CD4-positive, alpha-beta T cell treated with Interleukin-21 for 1 hour (primary cell): Measurements from ENCODE around the gene PCDHA7.
"Not testable (repeated sequence)": the region's sequence is repeated elsewhere in the genome, so short reads cannot be mapped to it uniquely, and the experiment has no call there.

Experiments used
- DNase-seq: peaks from one replicate; pipeline ENCODE4 v3.0.0-alpha.2; 2020

The PCDHA7 gene

DNA sequence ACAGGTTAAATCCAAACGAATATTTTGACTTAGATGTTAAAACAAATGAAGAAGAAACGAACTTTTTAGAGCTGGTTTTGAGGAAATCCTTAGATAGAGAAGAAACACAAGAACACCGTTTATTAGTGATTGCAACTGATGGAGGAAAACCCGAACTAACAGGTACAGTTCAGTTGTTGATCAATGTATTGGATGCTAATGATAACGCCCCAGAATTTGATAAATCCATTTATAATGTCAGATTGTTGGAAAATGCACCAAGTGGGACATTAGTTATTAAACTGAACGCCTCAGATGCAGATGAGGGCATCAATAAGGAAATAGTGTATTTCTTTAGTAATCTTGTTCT, 11.8 kb upstream of the PCDHA7 start:
- no peak for DNase-seq

GRCh38 chr5:140822969-140823368, 11.1 kb upstream of the PCDHA7 start:
- not testable (repeated sequence) for DNase-seq

DNA sequence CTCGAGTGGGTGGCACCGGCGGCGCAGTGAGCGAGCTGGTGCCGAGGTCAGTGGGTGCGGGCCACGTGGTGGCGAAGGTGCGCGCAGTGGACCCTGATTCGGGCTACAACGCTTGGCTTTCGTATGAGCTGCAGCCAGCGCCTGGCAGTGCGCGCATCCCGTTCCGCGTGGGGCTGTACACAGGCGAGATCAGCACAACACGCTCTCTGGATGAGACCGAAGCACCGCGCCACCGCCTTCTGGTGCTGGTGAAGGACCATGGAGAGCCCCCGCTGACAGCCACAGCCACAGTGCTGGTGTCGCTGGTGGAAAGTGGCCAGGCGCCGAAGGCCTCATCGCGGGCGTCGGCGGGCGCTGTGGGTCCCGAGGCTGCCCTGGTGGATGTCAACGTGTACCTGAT, 10.6 kb upstream of the PCDHA7 start:
- no peak for DNase-seq

GRCh38 chr5:140827704-140828361, 6.2 kb upstream of the PCDHA7 start, which contains the start of gene PCDHA6:
PCDHA6 (plus strand) TSS chr5:140827960; CDS start chr5:140828092, 132 bp downstream.
- no peak for DNase-seq

DNA sequence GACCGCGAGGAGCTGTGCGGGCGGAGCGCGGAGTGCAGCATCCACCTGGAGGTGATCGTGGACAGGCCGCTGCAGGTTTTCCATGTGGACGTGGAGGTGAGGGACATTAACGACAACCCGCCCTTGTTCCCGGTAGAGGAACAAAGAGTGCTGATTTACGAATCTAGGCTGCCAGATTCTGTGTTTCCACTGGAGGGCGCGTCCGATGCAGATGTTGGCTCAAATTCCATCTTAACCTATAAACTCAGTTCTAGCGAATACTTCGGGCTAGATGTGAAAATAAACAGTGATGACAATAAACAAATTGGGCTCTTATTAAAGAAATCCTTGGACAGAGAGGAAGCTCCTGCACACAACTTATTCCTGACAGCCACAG, 5.7 kb upstream of the PCDHA7 start:
- DNase-seq, result no peak

DNA sequence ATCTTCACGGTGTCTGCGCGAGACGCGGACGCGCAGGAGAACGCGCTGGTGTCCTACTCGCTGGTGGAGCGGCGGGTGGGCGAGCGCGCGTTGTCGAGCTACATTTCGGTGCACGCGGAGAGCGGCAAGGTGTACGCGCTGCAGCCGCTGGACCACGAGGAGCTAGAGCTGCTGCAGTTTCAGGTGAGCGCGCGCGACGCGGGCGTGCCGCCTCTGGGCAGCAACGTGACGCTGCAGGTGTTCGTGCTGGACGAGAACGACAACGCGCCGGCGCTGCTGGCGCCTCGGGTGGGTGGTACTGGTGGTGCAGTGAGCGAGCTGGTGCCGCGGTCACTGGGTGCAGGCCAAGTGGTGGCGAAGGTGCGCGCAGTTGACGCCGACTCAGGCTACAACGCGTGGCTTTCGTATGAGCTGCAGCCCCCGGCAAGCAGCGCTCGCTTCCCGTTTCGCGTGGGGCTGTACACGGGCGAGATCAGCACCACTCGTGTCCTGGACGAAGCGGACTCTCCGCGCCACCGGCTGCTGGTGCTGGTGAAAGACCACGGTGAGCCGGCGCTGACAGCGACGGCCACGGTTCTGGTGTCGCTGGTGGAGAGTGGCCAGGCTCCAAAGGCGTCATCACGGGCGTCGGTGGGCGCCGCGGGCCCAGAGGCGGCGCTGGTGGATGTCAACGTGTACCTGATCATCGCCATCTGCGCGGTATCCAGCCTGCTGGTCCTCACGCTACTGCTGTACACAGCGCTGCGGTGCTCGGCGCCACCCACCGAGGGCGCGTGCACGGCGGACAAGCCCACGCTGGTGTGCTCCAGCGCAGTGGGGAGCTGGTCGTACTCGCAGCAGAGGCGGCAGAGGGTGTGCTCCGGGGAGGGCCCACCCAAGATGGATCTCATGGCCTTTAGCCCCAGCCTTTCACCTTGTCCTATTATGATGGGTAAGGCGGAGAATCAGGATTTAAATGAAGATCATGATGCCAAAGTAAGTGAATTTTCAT, 4.3 kb upstream of the PCDHA7 start:
- not testable (repeated sequence) for DNase-seq

DNA sequence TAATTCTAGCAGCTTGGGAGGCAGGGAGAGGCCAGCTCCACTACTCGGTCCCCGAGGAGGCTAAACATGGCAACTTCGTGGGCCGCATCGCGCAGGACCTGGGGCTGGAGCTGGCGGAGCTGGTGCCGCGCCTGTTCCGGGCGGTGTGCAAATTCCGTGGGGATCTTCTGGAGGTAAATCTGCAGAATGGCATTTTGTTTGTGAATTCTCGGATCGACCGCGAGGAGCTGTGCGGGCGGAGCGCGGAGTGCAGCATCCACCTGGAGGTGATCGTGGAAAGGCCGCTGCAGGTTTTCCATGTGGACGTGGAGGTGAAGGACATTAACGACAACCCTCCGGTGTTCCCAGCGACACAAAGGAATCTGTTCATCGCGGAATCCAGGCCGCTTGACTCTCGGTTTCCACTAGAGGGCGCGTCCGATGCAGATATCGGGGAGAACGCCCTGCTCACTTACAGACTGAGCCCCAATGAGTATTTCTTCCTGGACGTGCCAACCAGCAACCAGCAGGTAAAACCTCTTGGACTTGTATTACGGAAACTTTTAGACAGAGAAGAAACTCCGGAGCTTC, 455 bp downstream of the PCDHA7 start:
- DNase-seq, result not testable (repeated sequence)

- no peak for DNase-seq
These were observed 1.8 kb downstream of the PCDHA7 start for GRCh38 chr5:140835622-140836510.

- peak; percentile 7 for DNase-seq
These were observed 7.2 kb downstream of the PCDHA7 start, which contains the start of gene PCDHA8 for GRCh38 chr5:140840978-140841962. PCDHA8 (plus strand) TSS chr5:140841187; CDS start chr5:140841322, 135 bp downstream.

DNA sequence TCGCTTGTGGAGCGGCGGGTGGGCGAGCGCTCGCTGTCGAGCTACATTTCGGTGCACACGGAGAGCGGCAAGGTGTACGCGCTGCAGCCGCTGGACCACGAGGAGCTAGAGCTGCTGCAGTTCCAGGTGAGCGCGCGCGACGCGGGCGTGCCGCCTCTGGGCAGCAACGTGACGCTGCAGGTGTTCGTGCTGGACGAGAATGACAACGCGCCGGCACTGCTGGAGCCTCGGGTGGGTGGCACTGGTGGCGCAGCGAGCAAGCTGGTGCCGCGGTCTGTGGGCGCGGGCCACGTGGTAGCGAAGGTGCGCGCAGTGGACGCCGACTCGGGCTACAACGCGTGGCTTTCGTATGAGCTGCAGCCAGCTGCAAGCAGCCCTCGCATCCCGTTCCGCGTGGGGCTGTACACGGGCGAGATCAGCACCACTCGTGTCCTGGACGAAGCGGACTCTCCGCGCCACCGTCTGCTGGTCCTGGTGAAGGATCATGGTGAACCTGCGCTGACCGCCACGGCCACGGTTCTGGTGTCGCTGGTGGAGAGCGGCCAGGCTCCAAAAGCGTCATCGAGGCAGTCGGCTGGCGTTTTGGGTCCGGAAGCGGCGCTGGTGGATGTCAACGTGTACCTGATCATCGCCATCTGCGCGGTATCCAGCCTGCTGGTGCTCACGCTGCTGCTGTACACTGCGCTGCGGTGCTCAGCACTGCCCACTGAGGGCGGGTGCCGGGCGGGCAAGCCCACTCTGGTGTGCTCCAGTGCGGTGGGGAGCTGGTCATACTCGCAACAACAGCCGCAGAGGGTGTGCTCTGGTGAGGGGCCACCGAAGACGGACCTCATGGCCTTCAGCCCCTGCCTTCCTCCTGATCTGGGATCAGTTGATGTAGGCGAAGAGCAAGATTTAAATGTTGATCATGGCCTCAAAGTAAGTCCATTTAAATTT, 9.0 kb downstream of the PCDHA7 start:
- DNase-seq, result no peak

- DNase-seq, result not testable (repeated sequence)
These were observed 14.4 kb downstream of the PCDHA7 start, which contains the start of gene PCDHA9 for GRCh38 chr5:140848139-140849102. PCDHA9 (plus strand) TSS chr5:140848382; CDS start chr5:140848496, 114 bp downstream.

- DNase-seq, result not testable (repeated sequence)
These were observed 16.0 kb downstream of the PCDHA7 start for GRCh38 chr5:140849831-140850634.

DNA sequence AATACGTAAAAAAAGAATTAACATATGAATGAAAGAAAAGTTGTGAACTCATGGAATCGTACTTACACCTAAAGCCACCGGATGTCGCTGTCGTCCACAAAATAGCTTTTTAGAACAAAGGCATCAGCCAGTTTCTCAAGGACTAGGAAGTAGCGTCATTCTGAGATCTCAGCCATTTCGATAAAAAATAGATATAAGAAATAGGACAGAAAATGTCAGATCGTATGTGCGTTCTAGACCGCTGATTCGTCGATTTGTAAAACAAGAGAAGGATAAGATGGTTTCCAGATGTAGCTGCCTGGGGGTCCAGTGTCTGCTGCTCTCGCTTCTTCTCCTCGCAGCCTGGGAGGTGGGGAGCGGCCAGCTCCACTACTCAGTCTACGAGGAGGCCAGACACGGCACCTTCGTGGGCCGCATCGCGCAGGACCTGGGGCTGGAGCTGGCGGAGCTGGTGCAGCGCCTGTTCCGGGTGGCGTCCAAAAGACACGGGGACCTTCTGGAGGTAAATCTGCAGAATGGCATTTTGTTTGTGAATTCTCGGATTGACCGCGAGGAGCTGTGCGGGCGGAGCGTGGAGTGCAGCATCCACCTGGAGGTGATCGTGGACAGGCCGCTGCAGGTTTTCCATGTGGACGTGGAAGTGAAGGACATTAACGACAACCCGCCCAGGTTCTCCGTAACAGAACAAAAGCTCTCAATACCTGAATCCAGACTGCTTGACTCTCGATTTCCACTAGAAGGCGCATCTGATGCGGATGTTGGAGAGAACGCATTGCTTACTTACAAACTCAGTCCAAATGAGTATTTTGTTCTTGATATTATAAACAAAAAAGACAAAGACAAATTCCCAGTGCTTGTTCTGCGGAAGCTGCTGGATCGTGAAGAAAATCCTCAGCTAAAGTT, 22.0 kb downstream of the PCDHA7 start, which contains the start of gene PCDHA10:
PCDHA10 (plus strand) TSS at position 126 of the 903 bp plus-strand sequence; CDS start at position 278, 152 bp downstream.
- DNase-seq, result no peak

GRCh38 chr5:140857177-140857986, 23.3 kb downstream of the PCDHA7 start:
- DNase-seq, result no peak

- no peak for DNase-seq
These were observed 23.8 kb downstream of the PCDHA7 start for GRCh38 chr5:140857987-140858240.
